Measurements from ENCODE around the gene PCYT2. TPM values are rescaled to one million over a fixed set of nuclear protein-coding genes. Genes with fewer than 3 reads are reported as not detected.

PCYT2 gene
- total RNA-seq, 1 donor from 2014 or later: 26.8 TPM

- no peak for DNase-seq (ENCODE audit: low spot score)
- Mint-ChIP-seq H3K27me3 (ENCODE audit: unreplicated experiment) (peaks cover 14% of the 10 kb centered on the region), H3K4me3 (ENCODE audit: unreplicated experiment) (no peak overlapping the region), H3K36me3 (ENCODE audit: low read depth, unreplicated experiment) (peaks cover 21% of the 10 kb centered on the region), H3K4me1 (ENCODE audit: unreplicated experiment) (no peaks in the 10 kb centered on the region), H3K27ac (ENCODE audit: unreplicated experiment) (no peak overlapping the region), H3K9me3 (ENCODE audit: unreplicated experiment) (no peaks in the 10 kb centered on the region)
- TF ChIP-seq, protein P1, sequence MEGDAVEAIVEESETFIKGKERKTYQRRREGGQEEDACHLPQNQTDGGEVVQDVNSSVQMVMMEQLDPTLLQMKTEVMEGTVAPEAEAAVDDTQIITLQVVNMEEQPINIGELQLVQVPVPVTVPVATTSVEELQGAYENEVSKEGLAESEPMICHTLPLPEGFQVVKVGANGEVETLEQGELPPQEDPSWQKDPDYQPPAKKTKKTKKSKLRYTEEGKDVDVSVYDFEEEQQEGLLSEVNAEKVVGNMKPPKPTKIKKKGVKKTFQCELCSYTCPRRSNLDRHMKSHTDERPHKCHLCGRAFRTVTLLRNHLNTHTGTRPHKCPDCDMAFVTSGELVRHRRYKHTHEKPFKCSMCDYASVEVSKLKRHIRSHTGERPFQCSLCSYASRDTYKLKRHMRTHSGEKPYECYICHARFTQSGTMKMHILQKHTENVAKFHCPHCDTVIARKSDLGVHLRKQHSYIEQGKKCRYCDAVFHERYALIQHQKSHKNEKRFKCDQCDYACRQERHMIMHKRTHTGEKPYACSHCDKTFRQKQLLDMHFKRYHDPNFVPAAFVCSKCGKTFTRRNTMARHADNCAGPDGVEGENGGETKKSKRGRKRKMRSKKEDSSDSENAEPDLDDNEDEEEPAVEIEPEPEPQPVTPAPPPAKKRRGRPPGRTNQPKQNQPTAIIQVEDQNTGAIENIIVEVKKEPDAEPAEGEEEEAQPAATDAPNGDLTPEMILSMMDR (IDR thresholded peaks at IDR 0.05; ENCODE audit: unreplicated experiment): no peak
Measured at GRCh38 chr17:81898885-81899284, 12.3 kb downstream of the PCYT2 start.

DNA sequence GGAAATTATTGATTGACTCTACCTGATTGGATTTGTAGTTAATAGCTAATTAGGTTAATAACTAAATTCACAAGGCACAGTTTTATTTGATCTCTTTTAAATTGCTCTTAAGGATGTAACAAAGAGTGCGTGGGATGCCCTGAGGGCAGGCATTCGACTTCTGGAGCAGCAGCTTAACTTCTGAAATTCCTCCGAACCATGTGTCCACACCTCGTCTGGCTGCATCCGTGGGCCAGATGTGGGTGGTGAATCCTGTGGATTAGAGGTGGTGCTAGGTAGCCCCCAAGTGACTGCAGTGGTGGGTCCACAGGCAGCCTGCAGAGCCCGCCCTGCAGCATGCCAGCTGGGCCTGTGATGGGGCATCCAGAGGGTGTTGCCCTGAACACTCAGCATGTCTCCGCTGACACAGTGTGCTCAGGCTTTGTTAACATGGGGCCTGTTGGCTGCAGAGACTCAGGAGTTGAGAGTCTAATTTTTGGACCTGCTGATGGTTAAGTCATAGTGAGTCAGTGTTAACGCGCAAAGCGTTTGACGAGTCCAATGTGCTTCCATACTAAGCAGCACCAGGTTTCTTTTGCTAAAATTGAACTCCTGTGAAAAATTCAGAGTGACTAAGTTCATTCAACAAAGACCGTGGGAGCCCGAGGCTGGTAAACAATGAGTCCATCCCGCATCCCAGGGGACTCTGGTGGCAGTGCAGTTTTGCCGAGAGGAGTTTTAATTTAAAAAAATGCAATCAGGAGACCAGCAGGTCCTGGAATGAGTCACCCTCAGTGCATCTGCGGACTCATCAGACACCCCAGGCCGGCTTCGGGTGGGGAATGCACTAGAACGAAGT is 13.0 kb downstream of the PCYT2 start:
- no peaks in the 10 kb centered on the region for H3K9me3 Mint-ChIP-seq (ENCODE audit: unreplicated experiment)
- H3K4me3 Mint-ChIP-seq (ENCODE audit: unreplicated experiment): no peak overlapping the region
- TF ChIP-seq, protein P1 (IDR thresholded peaks at IDR 0.05; ENCODE audit: unreplicated experiment): no peak
- DNase-seq (ENCODE audit: low spot score): no peak
- peaks cover 10% of the 10 kb centered on the region for H3K27me3 Mint-ChIP-seq (ENCODE audit: unreplicated experiment)
- peaks cover 21% of the 10 kb centered on the region for H3K36me3 Mint-ChIP-seq (ENCODE audit: low read depth, unreplicated experiment)
- no peak overlapping the region for H3K27ac Mint-ChIP-seq (ENCODE audit: unreplicated experiment)
- H3K4me1 Mint-ChIP-seq (ENCODE audit: unreplicated experiment): no peaks in the 10 kb centered on the region

- DNase-seq (ENCODE audit: low spot score): no peak
- Mint-ChIP-seq H3K27ac (ENCODE audit: unreplicated experiment) (no peak overlapping the region), H3K4me3 (ENCODE audit: unreplicated experiment) (no peak overlapping the region), H3K9me3 (ENCODE audit: unreplicated experiment) (no peaks in the 10 kb centered on the region), H3K36me3 (ENCODE audit: low read depth, unreplicated experiment) (peaks cover 16% of the 10 kb centered on the region), H3K4me1 (ENCODE audit: unreplicated experiment) (no peaks in the 10 kb centered on the region), H3K27me3 (ENCODE audit: unreplicated experiment) (peaks cover 6% of the 10 kb centered on the region)
- TF ChIP-seq, protein P1 (IDR thresholded peaks at IDR 0.05; ENCODE audit: unreplicated experiment): no peak
Measured at GRCh38 chr17:81895400-81895799, 15.8 kb downstream of the PCYT2 start.

GRCh38 chr17:81891303-81891552 is 20.0 kb downstream of the PCYT2 start:
- H3K36me3 Mint-ChIP-seq (ENCODE audit: low read depth, unreplicated experiment): peaks cover 28% of the 10 kb centered on the region
- H3K9me3 Mint-ChIP-seq (ENCODE audit: unreplicated experiment): no peaks in the 10 kb centered on the region
- DNase-seq (ENCODE audit: low spot score): no peak
- peaks cover 7% of the 10 kb centered on the region for H3K4me1 Mint-ChIP-seq (ENCODE audit: unreplicated experiment)
- TF ChIP-seq, protein P1 (IDR thresholded peaks at IDR 0.05; ENCODE audit: unreplicated experiment): no peak
- H3K27ac Mint-ChIP-seq (ENCODE audit: unreplicated experiment): peak overlapping the region; percentile 95
- peak overlapping the region; percentile 97 for H3K4me3 Mint-ChIP-seq (ENCODE audit: unreplicated experiment)
- peaks cover 10% of the 10 kb centered on the region for H3K27me3 Mint-ChIP-seq (ENCODE audit: unreplicated experiment)

- DNase-seq (ENCODE audit: low spot score): peak; percentile 45
- H3K9me3 Mint-ChIP-seq (ENCODE audit: unreplicated experiment): no peaks in the 10 kb centered on the region
- peaks cover 12% of the 10 kb centered on the region for H3K27me3 Mint-ChIP-seq (ENCODE audit: unreplicated experiment)
- TF ChIP-seq, protein P1 (IDR thresholded peaks at IDR 0.05; ENCODE audit: unreplicated experiment): no peak
- peak overlapping the region; percentile 88 for H3K27ac Mint-ChIP-seq (ENCODE audit: unreplicated experiment)
- H3K4me3 Mint-ChIP-seq (ENCODE audit: unreplicated experiment): peak overlapping the region; percentile 95
- H3K4me1 Mint-ChIP-seq (ENCODE audit: unreplicated experiment): peaks cover 9% of the 10 kb centered on the region
- peaks cover 29% of the 10 kb centered on the region for H3K36me3 Mint-ChIP-seq (ENCODE audit: low read depth, unreplicated experiment)
Measured at GRCh38 chr17:81890447-81891302, 20.5 kb downstream of the PCYT2 start.

Data from endothelial cell (in vitro differentiated cells).